ES-I3 (cell line): ENCODE results near the gene NDUFS6.

Source experiments
- H3K36me3 ChIP-seq: 2 replicates; pipeline ENCODE4 v1.6.1; 2013; ENCODE audit warnings: mild to moderate bottlenecking, low read length, control low read depth, moderate library complexity; ENCODE audit not compliant: insufficient read depth
- H3K4me1 ChIP-seq: 2 replicates; pipeline ENCODE4 v1.6.1; 2013; ENCODE audit warnings: mild to moderate bottlenecking, control low read depth, low read length; ENCODE audit not compliant: insufficient read depth
- H3K9ac ChIP-seq: 2 replicates; pipeline ENCODE4 v1.6.1; 2013; ENCODE audit warnings: low read depth, mild to moderate bottlenecking, low read length, moderate library complexity
- H3K9me3 ChIP-seq: 2 replicates; pipeline ENCODE4 v1.6.1; 2013; ENCODE audit warnings: mild to moderate bottlenecking, low read length, moderate library complexity; ENCODE audit not compliant: control insufficient read depth, insufficient read depth

NDUFS6 gene

GRCh38 chr5:1831257-1831656 lies 30.1 kb downstream of the NDUFS6 start:
- H3K36me3 ChIP-seq: no peaks in the 10 kb centered on the region; the same call in 1 of the 2 replicates
- no peaks in the 10 kb centered on the region for H3K9me3 ChIP-seq
- H3K4me1 ChIP-seq: peaks cover 15% of the 10 kb centered on the region
- no peak overlapping the region for H3K9ac ChIP-seq

DNA sequence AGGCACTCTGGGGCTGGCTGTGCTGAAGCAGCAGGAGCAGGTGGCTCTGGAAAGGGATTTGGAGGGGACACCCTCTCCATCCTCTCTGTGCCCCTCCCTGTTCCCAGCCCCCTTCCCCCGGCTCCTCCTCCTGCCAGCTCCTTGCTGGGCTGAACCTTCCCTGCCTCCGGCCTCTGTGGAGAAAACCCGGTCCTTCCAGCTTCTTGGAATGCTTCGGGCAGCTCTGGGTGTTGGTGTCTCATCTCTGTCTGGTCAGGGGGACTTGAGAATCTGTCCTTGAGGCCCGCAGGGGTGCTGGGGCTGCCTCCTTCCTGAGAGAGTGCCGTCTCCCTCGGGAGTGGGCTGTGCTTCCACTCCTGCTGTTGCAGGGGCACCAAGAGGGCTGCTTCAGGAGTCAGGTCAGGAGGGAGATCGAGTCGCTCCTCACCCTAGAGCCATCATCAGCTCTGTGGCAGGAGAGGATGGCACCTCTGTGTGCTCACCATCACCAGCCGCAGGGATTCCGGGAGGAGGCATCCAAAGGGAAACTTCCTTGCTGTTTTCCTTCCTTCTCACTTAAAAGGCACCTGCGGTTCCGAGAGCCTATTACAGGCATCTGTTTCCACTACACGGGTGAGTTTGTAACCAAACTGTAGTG lies 30.6 kb downstream of the NDUFS6 start:
- H3K9me3 ChIP-seq: no peaks in the 10 kb centered on the region
- no peak overlapping the region for H3K9ac ChIP-seq
- H3K36me3 ChIP-seq: no peaks in the 10 kb centered on the region; the same call in 1 of the 2 replicates
- H3K4me1 ChIP-seq: peaks cover 15% of the 10 kb centered on the region

- Histone ChIP-seq H3K4me1 (peaks cover 15% of the 10 kb centered on the region), H3K36me3 (no peaks in the 10 kb centered on the region; the same call in 1 of the 2 replicates), H3K9me3 (no peaks in the 10 kb centered on the region), H3K9ac (no peak overlapping the region)
These were observed 31.5 kb downstream of the NDUFS6 start for GRCh38 chr5:1832511-1833250.

DNA sequence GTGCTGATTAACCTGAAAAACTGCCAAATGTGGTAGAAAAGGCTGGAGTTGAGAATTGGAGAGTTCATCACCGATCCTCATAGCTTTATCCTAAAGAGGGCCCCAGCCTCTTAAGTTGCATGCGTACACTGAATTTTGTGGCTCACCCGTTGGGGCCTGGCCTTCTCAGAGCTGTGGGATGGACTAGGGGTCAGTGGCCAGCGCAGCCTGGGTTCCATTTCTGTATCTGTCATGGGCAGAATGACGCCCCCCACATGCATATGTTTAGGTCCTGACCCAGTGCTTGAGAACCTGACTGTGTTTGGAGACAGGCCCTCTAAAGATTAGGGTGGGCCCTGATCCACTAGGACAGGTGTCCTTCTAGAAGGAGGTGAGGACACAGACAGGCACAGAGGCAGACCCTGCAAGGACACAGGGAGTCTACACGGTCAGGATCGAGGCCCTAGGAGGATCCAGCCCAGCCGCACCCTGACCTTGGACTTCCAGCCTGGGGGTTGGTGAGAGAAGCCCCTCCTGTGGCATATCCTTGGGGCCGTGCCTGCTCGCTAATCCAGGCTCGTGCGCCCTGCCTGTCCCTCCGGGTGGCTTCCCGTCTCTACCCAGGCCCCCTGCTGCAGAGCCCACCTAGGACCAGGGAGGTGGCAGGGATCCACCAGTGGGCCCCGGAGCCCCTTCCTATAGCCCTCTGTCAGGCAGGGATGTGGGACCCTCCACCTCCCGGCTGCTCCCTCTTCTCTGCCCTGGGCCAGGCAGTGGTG lies 32.2 kb downstream of the NDUFS6 start:
- Histone ChIP-seq H3K36me3 (no peaks in the 10 kb centered on the region; the same call in 1 of the 2 replicates), H3K9ac (no peak overlapping the region), H3K9me3 (no peaks in the 10 kb centered on the region), H3K4me1 (peaks cover 10% of the 10 kb centered on the region)

- H3K9me3 ChIP-seq: no peaks in the 10 kb centered on the region
- no peak overlapping the region for H3K9ac ChIP-seq
- H3K4me1 ChIP-seq: peaks cover 9% of the 10 kb centered on the region; the same call in 1 of the 2 replicates
- H3K36me3 ChIP-seq: no peaks in the 10 kb centered on the region
These were observed 32.9 kb downstream of the NDUFS6 start for GRCh38 chr5:1834022-1834551.

GRCh38 chr5:1834721-1835429 lies 33.7 kb downstream of the NDUFS6 start:
- no peak overlapping the region for H3K9ac ChIP-seq
- no peaks in the 10 kb centered on the region for H3K9me3 ChIP-seq
- no peaks in the 10 kb centered on the region for H3K36me3 ChIP-seq
- peaks cover 9% of the 10 kb centered on the region; the same call in 1 of the 2 replicates for H3K4me1 ChIP-seq

DNA sequence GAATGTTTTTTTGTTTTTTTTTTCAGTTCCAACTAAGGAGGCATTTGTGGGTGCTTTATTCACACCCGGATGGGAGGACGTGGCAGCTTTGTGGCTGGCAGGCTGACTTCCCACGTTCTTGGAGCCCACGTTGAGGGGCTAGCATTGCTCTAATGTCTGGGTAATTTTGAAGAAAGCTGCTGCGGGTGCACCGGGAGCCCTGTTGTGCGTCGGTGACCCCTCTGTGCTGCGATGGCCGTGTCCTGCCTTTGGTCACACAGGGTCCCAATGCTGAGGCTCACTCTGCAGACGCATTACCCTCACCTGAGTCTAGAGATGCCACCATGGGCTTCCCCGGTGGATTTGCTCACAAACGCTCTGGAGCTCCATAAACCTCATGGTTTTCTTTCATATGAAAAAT lies 34.2 kb downstream of the NDUFS6 start:
- Histone ChIP-seq H3K9me3 (no peaks in the 10 kb centered on the region), H3K36me3 (no peaks in the 10 kb centered on the region), H3K9ac (no peak overlapping the region), H3K4me1 (peaks cover 9% of the 10 kb centered on the region; the same call in 1 of the 2 replicates)

DNA sequence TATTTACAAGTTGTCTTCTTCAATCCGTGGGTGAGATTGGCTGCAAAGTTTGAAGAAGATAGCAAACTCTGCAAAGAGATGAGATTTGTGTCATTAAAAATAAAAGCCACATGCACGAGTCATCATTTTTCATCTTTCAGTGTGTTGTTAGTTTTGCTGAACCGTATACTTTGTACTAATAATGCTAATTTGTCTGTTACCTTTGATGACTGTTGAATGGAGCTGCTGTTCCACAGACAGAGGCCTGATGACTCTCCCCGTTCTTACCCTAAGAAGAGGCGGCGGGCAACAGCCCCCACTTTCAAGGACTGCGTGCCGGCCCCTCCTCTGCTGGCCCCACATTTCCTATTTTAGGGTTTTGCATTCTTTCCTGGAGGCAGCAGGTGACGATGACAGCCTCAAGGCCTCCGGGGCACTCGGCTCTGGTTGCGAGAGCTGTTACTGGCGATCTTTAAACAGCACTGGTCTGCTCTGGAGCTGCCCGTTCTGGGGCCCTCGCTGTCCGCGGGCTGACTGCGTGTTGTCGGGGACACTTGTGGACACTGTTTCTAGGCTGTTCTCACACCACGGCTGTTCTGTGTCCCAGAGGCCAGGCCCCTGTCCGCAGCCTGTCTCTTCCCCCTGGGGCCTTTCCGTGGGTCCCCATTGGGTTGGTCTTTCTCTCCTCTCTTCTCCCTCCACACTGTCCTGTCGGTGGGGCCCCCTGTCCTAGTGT lies 35.1 kb downstream of the NDUFS6 start:
- Histone ChIP-seq H3K4me1 (peaks cover 9% of the 10 kb centered on the region; the same call in 1 of the 2 replicates), H3K36me3 (no peaks in the 10 kb centered on the region), H3K9ac (no peak overlapping the region), H3K9me3 (no peaks in the 10 kb centered on the region)

DNA sequence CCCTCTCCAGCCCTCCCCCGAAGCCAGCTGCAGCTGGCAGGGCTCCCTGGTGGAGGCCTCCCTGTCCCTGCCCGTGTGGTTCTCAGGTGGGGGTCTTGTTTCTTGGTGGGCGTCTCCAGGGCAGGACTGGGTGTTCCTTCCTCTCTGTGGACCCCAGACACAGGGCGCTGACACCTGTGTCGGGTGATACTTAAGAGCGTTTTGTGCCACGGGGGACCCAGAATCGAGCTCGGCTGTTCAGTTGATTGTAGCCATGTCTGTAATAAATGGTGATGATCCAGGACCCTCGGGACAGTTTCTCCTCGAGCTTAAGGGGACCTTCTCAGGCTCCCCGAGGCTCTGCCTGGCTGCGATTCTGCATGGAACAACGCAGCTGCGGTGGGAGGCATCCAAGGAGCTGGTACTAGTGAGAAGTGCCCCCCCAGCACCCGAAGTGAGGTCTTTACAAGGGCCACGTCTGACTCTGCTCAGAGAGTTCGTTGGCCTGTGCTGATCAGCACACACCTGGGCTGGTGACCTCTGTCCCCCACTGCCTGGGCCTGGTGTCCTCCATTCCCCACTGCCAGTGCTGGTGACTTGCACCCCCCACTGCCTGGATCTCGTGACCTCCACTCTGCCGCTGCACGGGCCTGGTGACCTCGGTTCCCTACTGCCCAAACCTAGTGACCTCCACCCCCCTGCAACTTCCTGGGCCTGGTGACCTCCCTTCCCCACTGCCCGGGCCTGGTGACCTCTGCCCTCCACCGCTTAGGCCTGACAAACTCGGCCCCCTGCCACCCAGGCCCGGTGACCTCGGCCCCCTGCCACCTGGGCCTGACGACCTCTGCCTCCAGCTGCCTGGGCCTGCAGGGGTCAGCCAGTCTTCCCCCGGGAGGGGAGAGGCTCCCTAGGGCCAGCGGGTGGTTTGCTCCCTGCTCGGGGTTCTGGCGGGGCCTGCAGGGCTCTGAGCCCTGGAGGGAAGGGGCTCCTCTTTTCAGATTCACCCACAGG lies 36.0 kb downstream of the NDUFS6 start:
- H3K36me3 ChIP-seq: no peaks in the 10 kb centered on the region
- peaks cover 7% of the 10 kb centered on the region; the same call in 1 of the 2 replicates for H3K4me1 ChIP-seq
- no peak overlapping the region for H3K9ac ChIP-seq
- no peaks in the 10 kb centered on the region for H3K9me3 ChIP-seq

DNA sequence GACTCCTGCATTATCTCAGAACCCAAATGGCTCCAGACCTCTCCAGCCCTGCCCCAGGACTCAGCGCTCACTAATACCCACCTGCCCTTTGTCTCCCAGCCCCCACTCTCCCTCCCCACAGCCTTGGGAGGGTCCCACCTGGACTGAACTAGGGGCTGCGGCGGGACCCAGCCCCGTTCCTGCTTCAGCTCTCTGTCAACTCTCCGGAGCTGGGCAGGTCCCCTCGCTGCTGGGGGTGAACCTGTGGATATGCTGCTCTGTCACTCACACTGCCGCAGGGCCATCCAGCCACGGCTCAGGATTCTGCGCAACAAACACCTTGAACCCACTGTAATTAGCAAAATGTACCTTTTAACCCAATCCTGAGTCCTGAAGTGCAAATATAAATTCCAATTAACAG lies 36.8 kb downstream of the NDUFS6 start:
- peaks cover 7% of the 10 kb centered on the region; the same call in 1 of the 2 replicates for H3K4me1 ChIP-seq
- H3K9me3 ChIP-seq: no peaks in the 10 kb centered on the region
- no peaks in the 10 kb centered on the region for H3K36me3 ChIP-seq
- H3K9ac ChIP-seq: no peak overlapping the region

- Histone ChIP-seq H3K9ac (no peak overlapping the region), H3K4me1 (peaks cover 7% of the 10 kb centered on the region; the same call in 1 of the 2 replicates), H3K36me3 (no peaks in the 10 kb centered on the region), H3K9me3 (no peaks in the 10 kb centered on the region)
These were observed 38.9 kb downstream of the NDUFS6 start for GRCh38 chr5:1840071-1840547.

GRCh38 chr5:1840741-1841521 lies 39.7 kb downstream of the NDUFS6 start:
- Histone ChIP-seq H3K9ac (no peak overlapping the region), H3K9me3 (no peaks in the 10 kb centered on the region), H3K4me1 (peaks cover 7% of the 10 kb centered on the region; the same call in 1 of the 2 replicates), H3K36me3 (no peaks in the 10 kb centered on the region)
